ENCODE data around the gene GABRB1.

The GABRB1 gene

DNA sequence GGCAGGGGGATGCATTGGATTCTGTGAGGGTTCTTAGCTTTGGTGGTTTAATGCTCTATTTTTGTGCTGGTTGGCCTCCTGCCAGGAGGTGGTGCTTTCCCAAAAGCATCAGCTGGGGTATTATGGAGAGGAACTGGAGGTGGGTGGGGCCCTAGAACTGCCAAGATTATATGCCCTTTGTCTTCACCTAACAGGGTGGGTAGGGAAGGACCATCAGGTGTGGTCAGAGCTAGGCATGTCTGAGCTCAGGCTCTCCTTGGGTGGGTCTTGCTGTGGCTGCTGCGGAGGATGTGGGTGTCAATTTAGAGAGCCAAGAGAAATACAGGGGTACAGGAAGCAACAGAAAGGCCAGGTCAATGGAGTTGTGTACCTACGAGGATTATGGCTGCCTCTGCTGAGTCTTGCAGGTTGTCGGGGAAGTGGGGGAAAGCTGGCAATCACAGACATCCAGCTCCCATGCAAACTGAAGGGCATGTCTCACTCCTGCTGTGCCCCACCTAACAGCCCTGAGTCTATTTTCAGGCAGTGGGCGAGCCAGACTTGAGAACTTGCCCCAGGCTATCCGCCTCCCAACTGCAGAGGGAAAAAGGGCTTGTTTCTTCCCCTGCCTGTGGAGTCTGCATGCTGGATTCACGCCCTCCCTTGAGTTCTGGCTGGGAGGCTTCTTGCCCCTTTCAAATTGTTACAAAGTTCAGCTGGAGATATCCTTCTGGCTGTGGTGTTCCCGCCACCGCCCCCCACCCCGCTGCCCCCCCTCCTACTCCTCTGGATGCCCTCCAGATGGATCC, 220.2 kb downstream of the GABRB1 start:
- DNase-seq: no peak
- Histone ChIP-seq H3K9ac (ENCODE audit: low read length) (no peak overlapping the region), H3K27me3 (ENCODE audit: control insufficient read depth in 1 of 2, insufficient read depth in 1 of 2, low read length in 2 of 2) (no peaks in the 10 kb centered on the region), H3K18ac (ENCODE audit: low read depth in 1 of 2, low read length in 2 of 2) (no peak overlapping the region), H3K4me1 (ENCODE audit: control insufficient read depth, insufficient read depth, low read depth, low read length) (no peaks in the 10 kb centered on the region), H4K8ac (ENCODE audit: low read length) (peak overlapping the region; percentile 23), H3K14ac (ENCODE audit: low read length in 2 of 2) (no peak overlapping the region), H3K27ac (ENCODE audit: low read length, poor library complexity, severe bottlenecking) (no peak overlapping the region), H3K9me3 (ENCODE audit: control insufficient read depth, low read length) (no peaks in the 10 kb centered on the region), H3K23ac (ENCODE audit: low read length in 2 of 2) (no peak overlapping the region), H3K4ac (ENCODE audit: low read depth in 1 of 2, low read length in 2 of 2) (no peak overlapping the region), H2BK120ac (ENCODE audit: low read depth, low read length) (no peak overlapping the region), H2BK15ac (ENCODE audit: low read depth, poor library complexity, severe bottlenecking) (no peak overlapping the region), H2BK12ac (ENCODE audit: low read length in 2 of 2) (peak overlapping the region in 1 of 2 experiments; percentile 16), H3K79me1 (replicated peaks; ENCODE audit: low read length, poor library complexity, severe bottlenecking) (no peaks in the 10 kb centered on the region), H2BK5ac (ENCODE audit: low read depth, low read length, poor library complexity, severe bottlenecking) (no peak overlapping the region), H4K91ac (ENCODE audit: low read length) (no peak overlapping the region), H3K4me3 (ENCODE audit: insufficient read depth in 1 of 2, low read depth in 1 of 2, low read length in 2 of 2) (no peak overlapping the region), H3K4me2 (ENCODE audit: low read length, poor library complexity, severe bottlenecking) (no peak overlapping the region), H2AFZ (ENCODE audit: low read depth, low read length) (peak overlapping the region; percentile 14), H3K36me3 (ENCODE audit: control insufficient read depth in 1 of 2, insufficient read depth in 2 of 2, low read depth in 1 of 2, low read length in 2 of 2) (no peaks in the 10 kb centered on the region), H2AK5ac (ENCODE audit: low read length, severe bottlenecking) (no peak overlapping the region)
- WGBS: 96% methylated on average over 7 of the region's 9 CpGs

DNA sequence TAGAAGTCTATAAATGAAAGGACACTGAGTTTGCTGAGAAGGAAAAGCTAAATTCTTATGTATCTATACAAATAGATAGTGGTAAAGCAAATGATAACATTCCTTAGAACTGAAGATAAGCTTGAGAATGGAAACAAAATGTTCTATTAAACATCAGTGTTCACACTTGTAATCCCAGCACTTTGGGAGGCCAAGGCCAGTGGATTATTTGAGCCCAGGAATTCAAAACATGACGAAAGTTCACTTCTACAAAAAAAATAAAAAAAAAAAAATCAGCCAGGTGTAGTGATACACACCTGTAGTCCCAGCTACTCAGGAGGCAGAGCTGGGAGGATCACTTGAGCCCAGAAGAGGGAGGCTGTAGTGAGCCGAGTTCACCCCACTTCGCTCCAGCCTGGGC, 232.4 kb downstream of the GABRB1 start:
- Histone ChIP-seq H2BK5ac (ENCODE audit: low read depth, low read length, poor library complexity, severe bottlenecking) (no peak overlapping the region), H2AK5ac (ENCODE audit: low read length, severe bottlenecking) (no peak overlapping the region), H3K4me3 (ENCODE audit: insufficient read depth in 1 of 2, low read depth in 1 of 2, low read length in 2 of 2) (no peak overlapping the region), H3K4me2 (ENCODE audit: low read length, poor library complexity, severe bottlenecking) (no peak overlapping the region), H3K23ac (ENCODE audit: low read length in 2 of 2) (no peak overlapping the region), H3K27ac (ENCODE audit: low read length, poor library complexity, severe bottlenecking) (no peak overlapping the region), H2BK12ac (ENCODE audit: low read length in 2 of 2) (no peak overlapping the region), H3K18ac (ENCODE audit: low read depth in 1 of 2, low read length in 2 of 2) (no peak overlapping the region), H2BK15ac (ENCODE audit: low read depth, poor library complexity, severe bottlenecking) (no peak overlapping the region), H3K14ac (ENCODE audit: low read length in 2 of 2) (no peak overlapping the region), H3K4me1 (ENCODE audit: control insufficient read depth, insufficient read depth, low read depth, low read length) (no peaks in the 10 kb centered on the region), H4K8ac (ENCODE audit: low read length) (no peak overlapping the region), H2BK120ac (ENCODE audit: low read depth, low read length) (no peak overlapping the region), H3K9ac (ENCODE audit: low read length) (no peak overlapping the region), H4K91ac (ENCODE audit: low read length) (no peak overlapping the region), H3K9me3 (ENCODE audit: control insufficient read depth, low read length) (no peaks in the 10 kb centered on the region), H3K79me1 (replicated peaks; ENCODE audit: low read length, poor library complexity, severe bottlenecking) (no peaks in the 10 kb centered on the region), H2AFZ (ENCODE audit: low read depth, low read length) (no peak overlapping the region), H3K27me3 (ENCODE audit: control insufficient read depth in 1 of 2, insufficient read depth in 1 of 2, low read length in 2 of 2) (no peaks in the 10 kb centered on the region), H3K4ac (ENCODE audit: low read depth in 1 of 2, low read length in 2 of 2) (no peak overlapping the region), H3K36me3 (ENCODE audit: control insufficient read depth in 1 of 2, insufficient read depth in 2 of 2, low read depth in 1 of 2, low read length in 2 of 2) (no peaks in the 10 kb centered on the region)
- DNase-seq: no peak
- 94% methylated on average over 2 of the region's 3 CpGs for WGBS

DNA sequence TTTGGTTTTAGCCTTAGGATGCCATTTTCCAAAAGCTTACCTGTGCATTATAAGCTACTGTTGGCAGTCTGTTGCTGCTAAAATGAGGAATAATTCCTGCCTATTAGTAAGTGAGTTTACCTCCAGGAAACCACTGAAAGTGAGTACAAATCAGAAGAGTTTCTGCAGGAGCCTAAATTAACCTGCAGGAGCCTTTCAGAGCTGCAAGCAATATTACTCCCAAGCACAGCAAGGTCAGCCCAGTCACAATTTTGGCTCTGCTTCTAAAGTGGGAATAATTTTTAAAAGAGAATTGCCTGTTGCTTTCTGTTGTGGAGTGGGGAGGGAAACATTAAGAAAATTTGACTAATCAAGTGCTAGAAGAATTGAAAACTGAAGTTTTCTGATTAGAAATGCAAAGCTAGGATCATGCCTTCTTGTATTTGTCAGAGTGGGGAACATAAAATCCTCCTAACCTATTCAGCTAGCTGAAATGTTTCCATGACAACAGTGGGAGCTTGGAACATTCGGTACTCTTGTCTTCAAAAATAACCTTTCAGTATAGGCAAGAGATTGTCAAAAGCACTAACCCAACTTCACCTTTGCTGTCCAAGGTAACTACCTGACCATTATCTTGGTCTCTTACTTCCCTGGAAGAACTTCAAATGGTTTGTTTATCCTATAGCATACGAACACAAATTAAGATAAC, 239.0 kb downstream of the GABRB1 start:
- WGBS: 48% methylated on average over 1 of the region's 2 CpGs
- H3K79me1 ChIP-seq (replicated peaks; ENCODE audit: low read length, poor library complexity, severe bottlenecking): no peaks in the 10 kb centered on the region
- DNase-seq: peak; percentile 7
- no peak overlapping the region for H2BK120ac ChIP-seq (ENCODE audit: low read depth, low read length)
- no peak overlapping the region for H3K27ac ChIP-seq (ENCODE audit: low read length, poor library complexity, severe bottlenecking)
- H3K18ac ChIP-seq (ENCODE audit: low read depth in 1 of 2, low read length in 2 of 2): no peak overlapping the region
- no peak overlapping the region for H3K4ac ChIP-seq (ENCODE audit: low read depth in 1 of 2, low read length in 2 of 2)
- H3K9ac ChIP-seq (ENCODE audit: low read length): no peak overlapping the region
- no peak overlapping the region for H2BK12ac ChIP-seq (ENCODE audit: low read length in 2 of 2)
- no peaks in the 10 kb centered on the region for H3K36me3 ChIP-seq (ENCODE audit: control insufficient read depth in 1 of 2, insufficient read depth in 2 of 2, low read depth in 1 of 2, low read length in 2 of 2)
- H3K4me2 ChIP-seq (ENCODE audit: low read length, poor library complexity, severe bottlenecking): no peak overlapping the region
- no peak overlapping the region for H4K91ac ChIP-seq (ENCODE audit: low read length)
- H4K8ac ChIP-seq (ENCODE audit: low read length): no peak overlapping the region
- no peaks in the 10 kb centered on the region for H3K9me3 ChIP-seq (ENCODE audit: control insufficient read depth, low read length)
- no peak overlapping the region for H3K4me3 ChIP-seq (ENCODE audit: insufficient read depth in 1 of 2, low read depth in 1 of 2, low read length in 2 of 2)
- no peak overlapping the region for H2BK15ac ChIP-seq (ENCODE audit: low read depth, poor library complexity, severe bottlenecking)
- no peaks in the 10 kb centered on the region for H3K4me1 ChIP-seq (ENCODE audit: control insufficient read depth, insufficient read depth, low read depth, low read length)
- H3K23ac ChIP-seq (ENCODE audit: low read length in 2 of 2): no peak overlapping the region
- H2BK5ac ChIP-seq (ENCODE audit: low read depth, low read length, poor library complexity, severe bottlenecking): no peak overlapping the region
- no peak overlapping the region for H2AFZ ChIP-seq (ENCODE audit: low read depth, low read length)
- H3K14ac ChIP-seq (ENCODE audit: low read length in 2 of 2): no peak overlapping the region
- H3K27me3 ChIP-seq (ENCODE audit: control insufficient read depth in 1 of 2, insufficient read depth in 1 of 2, low read length in 2 of 2): no peaks in the 10 kb centered on the region
- no peak overlapping the region for H2AK5ac ChIP-seq (ENCODE audit: low read length, severe bottlenecking)

GRCh38 chr4:47271291-47271690, 239.9 kb downstream of the GABRB1 start:
- no peak overlapping the region for H2BK120ac ChIP-seq (ENCODE audit: low read depth, low read length)
- WGBS: 100% methylated on average over 1 of the region's 1 CpG
- no peak overlapping the region for H3K27ac ChIP-seq (ENCODE audit: low read length, poor library complexity, severe bottlenecking)
- H2AK5ac ChIP-seq (ENCODE audit: low read length, severe bottlenecking): no peak overlapping the region
- no peak overlapping the region for H3K9ac ChIP-seq (ENCODE audit: low read length)
- no peaks in the 10 kb centered on the region for H3K9me3 ChIP-seq (ENCODE audit: control insufficient read depth, low read length)
- H3K18ac ChIP-seq (ENCODE audit: low read depth in 1 of 2, low read length in 2 of 2): peak overlapping the region in 1 of 2 experiments; percentile 62
- no peaks in the 10 kb centered on the region for H3K36me3 ChIP-seq (ENCODE audit: control insufficient read depth in 1 of 2, insufficient read depth in 2 of 2, low read depth in 1 of 2, low read length in 2 of 2)
- H2BK12ac ChIP-seq (ENCODE audit: low read length in 2 of 2): peak overlapping the region in 1 of 2 experiments; percentile 72
- no peaks in the 10 kb centered on the region for H3K79me1 ChIP-seq (replicated peaks; ENCODE audit: low read length, poor library complexity, severe bottlenecking)
- H2BK15ac ChIP-seq (ENCODE audit: low read depth, poor library complexity, severe bottlenecking): no peak overlapping the region
- no peak overlapping the region for H3K4me2 ChIP-seq (ENCODE audit: low read length, poor library complexity, severe bottlenecking)
- no peak overlapping the region for H2AFZ ChIP-seq (ENCODE audit: low read depth, low read length)
- DNase-seq: no peak
- H4K8ac ChIP-seq (ENCODE audit: low read length): no peak overlapping the region
- H3K4ac ChIP-seq (ENCODE audit: low read depth in 1 of 2, low read length in 2 of 2): peak overlapping the region in 1 of 2 experiments; percentile 15
- no peak overlapping the region for H3K23ac ChIP-seq (ENCODE audit: low read length in 2 of 2)
- no peak overlapping the region for H3K4me3 ChIP-seq (ENCODE audit: insufficient read depth in 1 of 2, low read depth in 1 of 2, low read length in 2 of 2)
- no peaks in the 10 kb centered on the region for H3K27me3 ChIP-seq (ENCODE audit: control insufficient read depth in 1 of 2, insufficient read depth in 1 of 2, low read length in 2 of 2)
- no peak overlapping the region for H4K91ac ChIP-seq (ENCODE audit: low read length)
- H3K4me1 ChIP-seq (ENCODE audit: control insufficient read depth, insufficient read depth, low read depth, low read length): no peaks in the 10 kb centered on the region
- H2BK5ac ChIP-seq (ENCODE audit: low read depth, low read length, poor library complexity, severe bottlenecking): no peak overlapping the region
- no peak overlapping the region for H3K14ac ChIP-seq (ENCODE audit: low read length in 2 of 2)
